Endothelial cell of umbilical vein (primary cell): ENCODE data around the gene C6orf132. TPM values are rescaled to one million over a fixed set of nuclear protein-coding genes. Genes with fewer than 3 reads are reported as not detected.

Experiments used
- BruUV-seq: library from RNA; stranded (reverse); fragments of 400-500 nt; replicated peaks from 2 replicates; lab custom pipeline; 2021; lab: Mats Ljungman, UMichigan
- CTCF ChIA-PET: fragments of 300-600, 350-600 bp; sonication (Branson Sonifier 250); formaldehyde crosslinking; loops from one replicate; lab custom pipeline; 2021; ENCODE audit warnings: antibody characterized with exemption, inconsistent platforms; lab: Charles Lee
- POLR2A ChIA-PET: fragments of 300-600, 350-600 bp; sonication (Branson Sonifier 250); formaldehyde crosslinking; loops from one replicate; lab custom pipeline; 2021; ENCODE audit warnings: antibody characterized with exemption, inconsistent platforms; lab: Charles Lee
- DNase-seq: peaks from one replicate; pipeline ENCODE4 v3.0.0-alpha.2; 2011; ENCODE audit warnings: low read depth, low spot score
- FAIRE-seq: peaks from 2 replicates; lab custom pipeline; 2011; peaks lifted over from hg19 to GRCh38; lab: Jason Lieb, UNC
- H2AFZ ChIP-seq: 2 replicates; pipeline ENCODE4 v1.6.0; 2012; ENCODE audit warnings: low read depth, low read length, control low read depth, inconsistent platforms
- H3K27ac ChIP-seq: 2 replicates; pipeline ENCODE4 v1.5.1; 2011; ENCODE audit warnings: low read depth, mild to moderate bottlenecking, control low read depth, low read length, moderate library complexity; ENCODE audit not compliant: insufficient read depth
- H3K27me3 ChIP-seq, 2 experiments: 2 replicates each; pipeline versions ENCODE4 v1.6.0 to v1.6.1; 2011; ENCODE audit warnings: low read length in 2 of 2, mixed read lengths in 1 of 2; ENCODE audit not compliant: control insufficient read depth in 2 of 2, insufficient read depth in 2 of 2
- H3K36me3 ChIP-seq, 2 experiments: 2 replicates in 1 of 2; 3 replicates in 1 of 2; pipeline ENCODE4 v1.5.1; 2011; ENCODE audit warnings: low read length in 2 of 2, mild to moderate bottlenecking in 1 of 2, moderate library complexity in 1 of 2; ENCODE audit not compliant: control insufficient read depth in 2 of 2, insufficient read depth in 2 of 2; ENCODE audit errors: extremely low read depth in 1 of 2
- H3K4me1 ChIP-seq: 3 replicates; pipeline ENCODE4 v1.5.1; 2011; ENCODE audit warnings: mild to moderate bottlenecking, low read length; ENCODE audit not compliant: control insufficient read depth, insufficient read depth; ENCODE audit errors: extremely low read depth
- H3K4me2 ChIP-seq: 2 replicates; pipeline ENCODE4 v1.6.1; 2011; ENCODE audit warnings: low read length, control low read depth, mixed read lengths; ENCODE audit not compliant: insufficient read depth
- H3K4me3 ChIP-seq, 3 experiments: fragments of 200-600 bp in 1 of 3; sonication (generic), shearing (Covaris generic) in 1 of 3; replicated peaks in 1 of 3; 2 replicates each; pipeline ENCODE4 v1.5.1; 2011 to 2016; ENCODE audit warnings: control low read depth in 3 of 3, low read length in 3 of 3, mild to moderate bottlenecking in 2 of 3, inconsistent platforms in 1 of 3, low read depth in 1 of 3, moderate library complexity in 1 of 3; ENCODE audit not compliant: insufficient read depth in 1 of 3
- H3K79me2 ChIP-seq: 2 replicates; pipeline ENCODE4 v1.6.0; 2012; ENCODE audit warnings: low read length, inconsistent platforms; ENCODE audit not compliant: control insufficient read depth, insufficient read depth
- H3K9ac ChIP-seq: replicated peaks from 2 replicates; pipeline ENCODE3; 2011; ENCODE audit warnings: low read length, control low read depth; ENCODE audit not compliant: insufficient read depth; ENCODE audit errors: extremely low read depth
- H3K9me1 ChIP-seq: replicated peaks from 3 replicates; pipeline ENCODE4 v1.6.0; 2011; ENCODE audit warnings: mild to moderate bottlenecking, low read length; ENCODE audit not compliant: control insufficient read depth, insufficient read depth; ENCODE audit errors: extremely low read depth
- H3K9me3 ChIP-seq: replicated peaks from 2 replicates; pipeline ENCODE4 v1.5.1; 2012; ENCODE audit warnings: low read length, inconsistent platforms; ENCODE audit not compliant: control insufficient read depth, insufficient read depth
- H4K20me1 ChIP-seq: replicated peaks from 2 replicates; pipeline ENCODE3; 2011; ENCODE audit warnings: mild to moderate bottlenecking, low read length; ENCODE audit not compliant: control insufficient read depth, insufficient read depth; ENCODE audit errors: extremely low read depth
- EZH2 ChIP-seq: IDR thresholded peaks from 2 replicates; pipeline ENCODE4 v1.6.1; 2012; ENCODE audit warnings: borderline replicate concordance, low read depth, mild to moderate bottlenecking, moderate library complexity, low read length, inconsistent platforms; ENCODE audit not compliant: severe bottlenecking
- FOS ChIP-seq: IDR thresholded peaks from 2 replicates; pipeline ENCODE4 v1.6.1; 2011; ENCODE audit warnings: mild to moderate bottlenecking, low read length, moderate library complexity, borderline replicate concordance; ENCODE audit not compliant: insufficient read depth
- GATA2 ChIP-seq: IDR thresholded peaks from 2 replicates; pipeline ENCODE4 v1.7.0; 2011; ENCODE audit warnings: low read depth, mild to moderate bottlenecking, moderate library complexity, mixed read lengths, low read length; ENCODE audit not compliant: insufficient read length, insufficient read depth
- JUN ChIP-seq: IDR thresholded peaks from 2 replicates; pipeline ENCODE4 v1.6.1; 2011; ENCODE audit warnings: borderline replicate concordance, low read depth; ENCODE audit not compliant: insufficient read length, insufficient read depth
- MAX ChIP-seq: IDR thresholded peaks from 2 replicates; pipeline ENCODE4 v1.6.1; 2011; ENCODE audit not compliant: insufficient read depth, insufficient read length
- MYC ChIP-seq: IDR thresholded peaks from one replicate; pipeline ENCODE4 v1.6.1; 2011; ENCODE audit warnings: mild to moderate bottlenecking, low read depth, low read length
- POLR2A ChIP-seq: IDR thresholded peaks from 2 replicates; pipeline ENCODE4 v1.6.1; 2012; ENCODE audit warnings: low read depth, mild to moderate bottlenecking, control low read depth, low read length
- POLR2AphosphoS5 ChIP-seq: IDR thresholded peaks from 2 replicates; pipeline ENCODE4 v1.6.1; 2012; ENCODE audit warnings: low read depth, mild to moderate bottlenecking, control low read depth, low read length, moderate library complexity; ENCODE audit not compliant: insufficient read depth
- dilution Hi-C: fragments of 300-500 bp; cut with MboI; formaldehyde crosslinking; loops from one replicate; pipeline ENCODE4 v1.15.0; 2019; ENCODE audit warnings: low sequenced_read_pairs; ENCODE audit not compliant: extremely low pct_ligation_motif_present
- intact Hi-C: fragments of 100-400 bp; cut with micrococcal nuclease; formaldehyde crosslinking; loops from one replicate; pipeline ENCODE4 v1.10.0; 2022
- polyA plus RNA-seq, 4 experiments: library from polyadenylated mRNA; depleted of rRNA in 3 of 4; stranded (reverse) in 3 of 4; unstranded in 1 of 4; fragments of >200 nt; gene quantifications; 2 replicates each; pipeline versions ENCODE4 v1.2.1 to v1.2.3, GENCODE V29; 2011 to 2012; ENCODE audit warnings: missing spikeins in 1 of 4
- total RNA-seq: library from RNA; stranded (reverse); gene quantifications from 2 replicates; pipeline ENCODE4 v1.2.3, GENCODE V29; 2021
- TF ChIP-seq, protein P1 (sequence below), 2 donors: IDR thresholded peaks; 1 replicate in 1 of 2; 2 replicates in 1 of 2; pipeline ENCODE4 v1.5.1; 2011; ENCODE audit warnings: low read length in 2 of 2, mild to moderate bottlenecking in 2 of 2, moderate library complexity in 2 of 2, control low read depth in 1 of 2, inconsistent platforms in 1 of 2, low read depth in 1 of 2; ENCODE audit not compliant: insufficient read depth in 1 of 2; ENCODE audit errors: extremely low read depth in 1 of 2

Gene C6orf132
- total and polyA plus RNA-seq, 2 donors (not counting 3 experiments of a cell fraction or from before 2014, with no cell fraction given): 0.15 to 0.71 TPM

GRCh38 chr6:42158631-42159030 is 16.2 kb upstream of the C6orf132 start:
- intact Hi-C loops (no loop called here), dilution Hi-C loops (no loop called here)
- Histone ChIP-seq H2AFZ (no peak overlapping the region), H3K79me2 (no peaks in the 10 kb centered on the region), H3K4me2 (no peak overlapping the region), H3K9me1 (no peaks in the 10 kb centered on the region), H3K9me3 (no peaks in the 10 kb centered on the region), H3K9ac (no peak overlapping the region), H3K27ac (no peak overlapping the region), H3K27me3 (peaks cover 5 to 6% of the 10 kb centered on the region in 2 experiments), H4K20me1 (no peaks in the 10 kb centered on the region), H3K4me3 (no peak overlapping the region), H3K4me1 (no peaks in the 10 kb centered on the region), H3K36me3 (no peaks in the 10 kb centered on the region)
- TF ChIP-seq EZH2: no peak
- TF ChIP-seq MYC: no peak
- POLR2A ChIA-PET: no interaction called here
- no TSS peak for BruUV-seq
- DNase-seq (no peak), FAIRE-seq (no peak)
- CTCF ChIA-PET: interaction anchor here (0.6 to 1.2 kb wide), 2 partner anchors 50 to 97 kb away, joined by 3 to 4 read pairs; no protein-coding TSS in a partner anchor

- no peak for DNase-seq
- H3K9me1 ChIP-seq: no peaks in the 10 kb centered on the region
- peaks cover 5 to 6% of the 10 kb centered on the region in 2 experiments for H3K27me3 ChIP-seq
- H4K20me1 ChIP-seq: no peaks in the 10 kb centered on the region
- no peak overlapping the region for H3K27ac ChIP-seq
- FAIRE-seq: no peak
- no peaks in the 10 kb centered on the region for H3K9me3 ChIP-seq
- H3K4me1 ChIP-seq: no peaks in the 10 kb centered on the region
- intact Hi-C loops: no loop called here
- no peaks in the 10 kb centered on the region for H3K79me2 ChIP-seq
- H3K4me2 ChIP-seq: no peak overlapping the region
- no peak overlapping the region for H3K9ac ChIP-seq
- BruUV-seq: no TSS peak
- dilution Hi-C loops: no loop called here
- ChIA-PET POLR2A (no interaction called here), CTCF (interaction anchor here (0.6 kb wide), 1 partner anchor 96 kb away, joined by 4 read pairs; no protein-coding TSS in a partner anchor)
- TF ChIP-seq MAX (no peak), EZH2 (no peak), MYC (no peak), FOS (no peak), POLR2AphosphoS5 (no peak), JUN (no peak), POLR2A (no peak), GATA2 (no peak)
- TF ChIP-seq, protein P1, sequence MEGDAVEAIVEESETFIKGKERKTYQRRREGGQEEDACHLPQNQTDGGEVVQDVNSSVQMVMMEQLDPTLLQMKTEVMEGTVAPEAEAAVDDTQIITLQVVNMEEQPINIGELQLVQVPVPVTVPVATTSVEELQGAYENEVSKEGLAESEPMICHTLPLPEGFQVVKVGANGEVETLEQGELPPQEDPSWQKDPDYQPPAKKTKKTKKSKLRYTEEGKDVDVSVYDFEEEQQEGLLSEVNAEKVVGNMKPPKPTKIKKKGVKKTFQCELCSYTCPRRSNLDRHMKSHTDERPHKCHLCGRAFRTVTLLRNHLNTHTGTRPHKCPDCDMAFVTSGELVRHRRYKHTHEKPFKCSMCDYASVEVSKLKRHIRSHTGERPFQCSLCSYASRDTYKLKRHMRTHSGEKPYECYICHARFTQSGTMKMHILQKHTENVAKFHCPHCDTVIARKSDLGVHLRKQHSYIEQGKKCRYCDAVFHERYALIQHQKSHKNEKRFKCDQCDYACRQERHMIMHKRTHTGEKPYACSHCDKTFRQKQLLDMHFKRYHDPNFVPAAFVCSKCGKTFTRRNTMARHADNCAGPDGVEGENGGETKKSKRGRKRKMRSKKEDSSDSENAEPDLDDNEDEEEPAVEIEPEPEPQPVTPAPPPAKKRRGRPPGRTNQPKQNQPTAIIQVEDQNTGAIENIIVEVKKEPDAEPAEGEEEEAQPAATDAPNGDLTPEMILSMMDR (IDR thresholded peaks at IDR 0.05; ENCODE audit: extremely low read depth in 1 of 2, insufficient read depth in 1 of 2, low read depth in 1 of 2, low read length in 2 of 2): no peak
- H3K4me3 ChIP-seq: no peak overlapping the region
- no peaks in the 10 kb centered on the region for H3K36me3 ChIP-seq
- H2AFZ ChIP-seq: no peak overlapping the region
Measured at GRCh38 chr6:42158011-42158410, 15.6 kb upstream of the C6orf132 start.
